K562 (cell line): ENCODE data around the gene TENM3. TPM values are rescaled to one million over a fixed set of nuclear protein-coding genes. Genes with fewer than 3 reads are reported as not detected.

Source experiments
- ATAC-seq: fragments of 200-7000 bp; cut with Tn5 transposase; 3 replicates; pipeline ENCODE4 v1.9.1; 2020; ENCODE audit warnings: moderate library complexity
- BruUV-seq: library from RNA; stranded (reverse); fragments of 400-500 nt; replicated peaks from 2 replicates; lab custom pipeline; 2021; lab: Mats Ljungman, UMichigan
- CTCF ChIA-PET: fragments of 300-600 bp; formaldehyde crosslinking; extraction: SDS; loops from one replicate; lab custom pipeline; 2021; ENCODE audit warnings: low intra/inter-chr PET ratio; lab: Yijun Ruan, JAX
- POLR2A ChIA-PET: fragments of 300-600, 350-650 bp; sonication (Branson Sonifier 250); formaldehyde crosslinking; extraction: SDS; loops from one replicate; lab custom pipeline; 2021; ENCODE audit warnings: antibody characterized with exemption, inconsistent platforms; lab: Yijun Ruan, JAX
- DNase-seq, 4 experiments: peaks; one replicate each; pipeline versions ENCODE4 v3.0.0 to v3.0.0-alpha.2; 2011 to 2018; ENCODE audit warnings: low spot score in 3 of 4, mixed read lengths in 3 of 4; ENCODE audit errors: extremely low read depth in 1 of 4
- FAIRE-seq: peaks from 2 replicates; lab custom pipeline; 2011; peaks lifted over from hg19 to GRCh38; lab: Jason Lieb, UNC
- H2AFZ ChIP-seq: 2 replicates; pipeline ENCODE4 v1.6.0; 2011; ENCODE audit warnings: low read depth, low read length, control low read depth, inconsistent platforms
- H3K27ac ChIP-seq: fragments of 200-600 bp; 3 replicates; pipeline ENCODE4 v1.8.0; 2011; ENCODE audit warnings: low read depth, mild to moderate bottlenecking, control low read depth, inconsistent platforms, low read length, moderate library complexity, mixed read lengths; ENCODE audit errors: extremely low read depth
- H3K27me3 ChIP-seq, 2 experiments: fragments of 300-600 bp in 1 of 2; 2 replicates in 1 of 2; 3 replicates in 1 of 2; pipeline versions ENCODE4 v1.6.0 to v1.8.0; 2011; ENCODE audit warnings: inconsistent platforms in 2 of 2, low read length in 2 of 2, mild to moderate bottlenecking in 1 of 2, mixed read lengths in 1 of 2, moderate library complexity in 1 of 2; ENCODE audit not compliant: control insufficient read depth in 2 of 2, insufficient read depth in 2 of 2
- H3K36me3 ChIP-seq: fragments of 300-600 bp; 3 replicates; pipeline ENCODE4 v1.8.0; 2011; ENCODE audit warnings: mild to moderate bottlenecking, low read length, inconsistent platforms; ENCODE audit not compliant: control insufficient read depth, insufficient read depth
- H3K4me1 ChIP-seq, 2 experiments: fragments of 200-600 bp in 1 of 2; replicated peaks in 1 of 2; 2 replicates in 1 of 2; 3 replicates in 1 of 2; pipeline versions ENCODE4 v1.5.1 to v1.8.0; 2011; ENCODE audit warnings: inconsistent platforms in 2 of 2, low read length in 2 of 2, mild to moderate bottlenecking in 1 of 2, mixed read lengths in 1 of 2, moderate library complexity in 1 of 2; ENCODE audit not compliant: control insufficient read depth in 2 of 2, insufficient read depth in 2 of 2
- H3K4me2 ChIP-seq: 2 replicates; pipeline ENCODE4 v1.6.1; 2011; ENCODE audit warnings: low read length, control low read depth, inconsistent platforms, mixed read lengths; ENCODE audit not compliant: insufficient read depth
- H3K4me3 ChIP-seq: fragments of 200-600 bp; sonication (generic), shearing (Covaris generic); 2 replicates; pipeline ENCODE4 v1.5.1; 2016; ENCODE audit warnings: control low read depth, inconsistent platforms
- H3K79me2 ChIP-seq: fragments of 200-600 bp; 3 replicates; pipeline ENCODE4 v1.8.0; 2011; ENCODE audit warnings: low read length, inconsistent platforms; ENCODE audit not compliant: control insufficient read depth, insufficient read depth
- H3K9ac ChIP-seq, 2 experiments: 2 replicates each; pipeline versions ENCODE4 v1.6.0 to v1.6.1; 2011; ENCODE audit warnings: low read depth in 2 of 2, low read length in 2 of 2, control low read depth in 1 of 2, inconsistent platforms in 1 of 2, mild to moderate bottlenecking in 1 of 2, mixed read lengths in 1 of 2; ENCODE audit not compliant: insufficient read depth in 1 of 2
- H3K9me1 ChIP-seq: one replicate; pipeline ENCODE4 v1.6.0; 2011; ENCODE audit warnings: inconsistent platforms, mild to moderate bottlenecking, low read length, moderate library complexity; ENCODE audit not compliant: control insufficient read depth, insufficient read depth
- H3K9me3 ChIP-seq: replicated peaks from 2 replicates; pipeline ENCODE4 v1.5.1; 2011; ENCODE audit warnings: low read depth, low read length, inconsistent platforms; ENCODE audit not compliant: control insufficient read depth, insufficient read depth
- H4K20me1 ChIP-seq: replicated peaks from 2 replicates; pipeline ENCODE4 v1.6.1; 2011; ENCODE audit warnings: low read length, inconsistent platforms, mixed read lengths; ENCODE audit not compliant: control insufficient read depth, insufficient read depth
- ADNP ChIP-seq: fragments of 200-800 bp; sonication (Bioruptor generic); IDR thresholded peaks from 2 replicates; pipeline ENCODE4 v1.6.1; 2016; ENCODE audit warnings: missing genetic modification characterization, missing compliant biosample characterization
- DNMT1 ChIP-seq: fragments of 450-650 bp; IDR thresholded peaks from 2 replicates; pipeline ENCODE4 v1.6.1; 2016; ENCODE audit warnings: antibody characterized with exemption, mild to moderate bottlenecking
- FUS ChIP-seq: fragments of 200-400 bp; formaldehyde crosslinking; optimal IDR thresholded peaks from 2 replicates; pipeline ENCODE3; 2017; ENCODE audit warnings: low read depth, low read length
- HDAC8 ChIP-seq: fragments of 450-650 bp; IDR thresholded peaks from 2 replicates; pipeline ENCODE4 v1.6.1; 2016; ENCODE audit warnings: mild to moderate bottlenecking, missing genetic modification characterization, moderate library complexity, missing compliant biosample characterization
- KLF1 ChIP-seq: fragments of 450-650 bp; IDR thresholded peaks from 2 replicates; pipeline ENCODE4 v1.6.1; 2016; ENCODE audit warnings: missing genetic modification characterization, missing compliant biosample characterization
- TRIM28 ChIP-seq: fragments of 450-650 bp; IDR thresholded peaks from 2 replicates; pipeline ENCODE4 v1.6.1; 2017
- ZNF175 ChIP-seq: fragments of 200-800 bp; sonication (Bioruptor generic); IDR thresholded peaks from 2 replicates; pipeline ENCODE4 v1.6.1; 2016; ENCODE audit warnings: low read depth, mild to moderate bottlenecking, missing genetic modification characterization, missing compliant biosample characterization
- ZNF347 ChIP-seq: fragments of 450-650 bp; formaldehyde crosslinking; IDR thresholded peaks from 2 replicates; pipeline ENCODE4 v1.4.0; 2020; ENCODE audit warnings: low read depth, mild to moderate bottlenecking, moderate library complexity
- ZNF707 ChIP-seq: fragments of 250-450 bp; sonication (Bioruptor Pico); conservative IDR thresholded peaks from 2 replicates; pipeline ENCODE4 v1.8.0; 2022; ENCODE audit warnings: inconsistent platforms, mild to moderate bottlenecking, moderate library complexity
- WGBS: fragments of 100-300 bp; shearing (Covaris generic); methylation state at CpG from one replicate; pipeline ENCODE4 v1.1.6; 2016; ENCODE audit warnings: low coverage, mixed read lengths; ENCODE audit not compliant: insufficient coverage; ENCODE audit errors: missing lambda C conversion rate; 5-methylcytosine and 5-hydroxymethylcytosine counted together
- in situ Hi-C: fragments of 300-500 bp; cut with MboI; formaldehyde crosslinking; loops from 4 replicates; pipeline ENCODE4 v1.15.0; 2018; ENCODE audit warnings: inconsistent platforms, mixed read lengths
- intact Hi-C: fragments of 100-400 bp; cut with micrococcal nuclease; formaldehyde crosslinking; loops from 2 replicates; pipeline ENCODE4 v1.14.2; 2022
- polyA plus RNA-seq, 8 experiments: library from polyadenylated mRNA; depleted of rRNA in 4 of 8; stranded (reverse) in 5 of 8; unstranded in 3 of 8; fragments of >200 nt; fragmentation: Nextera tagmentation in 2 of 8; fragmentation: Illumina TruSeq in 1 of 8; extraction: Ambion mirVana in 2 of 8; extraction: Trizol in 1 of 8; gene quantifications; 2 replicates each; pipeline versions ENCODE4 v1.2.1 to v1.2.3, GENCODE V29; 2011 to 2014; ENCODE audit warnings: inconsistent platforms in 1 of 8, missing spikeins in 1 of 8
- total RNA-seq, 7 experiments: library from RNA; depleted of rRNA in 6 of 7; stranded (reverse); fragments of >200 nt in 6 of 7; fragmentation: Illumina TruSeq in 2 of 7; extraction: Trizol in 2 of 7; gene quantifications; 2 replicates each; pipeline versions ENCODE4 v1.2.1 to v1.2.3, GENCODE V29; 2011 to 2021; ENCODE audit warnings: low replicate concordance in 1 of 7
- TF ChIP-seq, protein P1 (sequence below): fragments of 250-450 bp; sonication (Bioruptor Pico); IDR thresholded peaks from 2 replicates; pipeline ENCODE4 v1.4.0; 2020; ENCODE audit warnings: mild to moderate bottlenecking, moderate library complexity
- TF ChIP-seq, protein P2 (sequence below), 3 experiments: fragments of 200-800 bp in 1 of 3; fragments of 250-450 bp in 1 of 3; fragments of 450-650 bp in 1 of 3; sonication (Bioruptor Pico) in 1 of 3; sonication (Bioruptor generic) in 1 of 3; formaldehyde crosslinking in 1 of 3; IDR thresholded peaks; 2 replicates each; pipeline versions ENCODE4 v1.6.1 to v1.8.0; 2016 to 2022; ENCODE audit warnings: mild to moderate bottlenecking in 2 of 3, missing genetic modification characterization in 2 of 3, missing compliant biosample characterization in 1 of 3, moderate library complexity in 1 of 3
- TF ChIP-seq, protein P3 (sequence below): sonication (generic); formaldehyde crosslinking; IDR thresholded peaks from 2 replicates; pipeline ENCODE4 v1.8.1; 2023; ENCODE audit warnings: mild to moderate bottlenecking, missing genetic modification reagents

The TENM3 gene
- total and polyA plus RNA-seq, 9 of the 15 experiments (the other 6 are each of a cell fraction or from before 2014, with no cell fraction given), result 0.01 to 0.02 TPM; not detected in 7

DNA sequence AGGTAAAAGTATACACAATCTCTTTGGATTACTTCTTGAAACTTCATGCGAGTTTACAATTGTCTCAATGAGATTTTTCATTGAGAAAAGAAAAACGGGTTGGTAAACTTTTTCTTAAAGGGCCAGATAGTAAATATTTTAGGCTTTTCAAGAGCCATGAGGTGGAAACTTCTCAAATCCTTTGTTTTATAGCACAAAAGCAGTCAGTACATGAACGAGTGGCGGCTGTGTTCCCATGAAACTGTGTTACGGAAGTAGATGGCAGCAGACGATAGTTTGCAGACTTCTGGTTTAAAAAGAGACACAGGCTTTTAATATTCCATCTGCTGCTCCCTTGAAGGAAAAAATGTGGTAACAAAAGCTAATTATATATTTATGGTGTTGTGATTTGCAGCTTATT is 332.0 kb downstream of the TENM3 start (continued):
- no peak for TF ChIP-seq ZNF347
- no peak for TF ChIP-seq TRIM28
- TF ChIP-seq, protein P1, sequence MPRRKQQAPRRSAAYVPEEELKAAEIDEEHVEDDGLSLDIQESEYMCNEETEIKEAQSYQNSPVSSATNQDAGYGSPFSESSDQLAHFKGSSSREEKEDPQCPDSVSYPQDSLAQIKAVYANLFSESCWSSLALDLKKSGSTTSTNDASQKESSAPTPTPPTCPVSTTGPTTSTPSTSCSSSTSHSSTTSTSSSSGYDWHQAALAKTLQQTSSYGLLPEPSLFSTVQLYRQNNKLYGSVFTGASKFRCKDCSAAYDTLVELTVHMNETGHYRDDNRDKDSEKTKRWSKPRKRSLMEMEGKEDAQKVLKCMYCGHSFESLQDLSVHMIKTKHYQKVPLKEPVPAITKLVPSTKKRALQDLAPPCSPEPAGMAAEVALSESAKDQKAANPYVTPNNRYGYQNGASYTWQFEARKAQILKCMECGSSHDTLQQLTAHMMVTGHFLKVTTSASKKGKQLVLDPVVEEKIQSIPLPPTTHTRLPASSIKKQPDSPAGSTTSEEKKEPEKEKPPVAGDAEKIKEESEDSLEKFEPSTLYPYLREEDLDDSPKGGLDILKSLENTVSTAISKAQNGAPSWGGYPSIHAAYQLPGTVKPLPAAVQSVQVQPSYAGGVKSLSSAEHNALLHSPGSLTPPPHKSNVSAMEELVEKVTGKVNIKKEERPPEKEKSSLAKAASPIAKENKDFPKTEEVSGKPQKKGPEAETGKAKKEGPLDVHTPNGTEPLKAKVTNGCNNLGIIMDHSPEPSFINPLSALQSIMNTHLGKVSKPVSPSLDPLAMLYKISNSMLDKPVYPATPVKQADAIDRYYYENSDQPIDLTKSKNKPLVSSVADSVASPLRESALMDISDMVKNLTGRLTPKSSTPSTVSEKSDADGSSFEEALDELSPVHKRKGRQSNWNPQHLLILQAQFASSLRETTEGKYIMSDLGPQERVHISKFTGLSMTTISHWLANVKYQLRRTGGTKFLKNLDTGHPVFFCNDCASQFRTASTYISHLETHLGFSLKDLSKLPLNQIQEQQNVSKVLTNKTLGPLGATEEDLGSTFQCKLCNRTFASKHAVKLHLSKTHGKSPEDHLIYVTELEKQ (CRISPR knock-in tag), result no peak
- no peak for TF ChIP-seq ZNF175 (CRISPR knock-in tag)
- no peak for TF ChIP-seq ADNP (tag)

DNA sequence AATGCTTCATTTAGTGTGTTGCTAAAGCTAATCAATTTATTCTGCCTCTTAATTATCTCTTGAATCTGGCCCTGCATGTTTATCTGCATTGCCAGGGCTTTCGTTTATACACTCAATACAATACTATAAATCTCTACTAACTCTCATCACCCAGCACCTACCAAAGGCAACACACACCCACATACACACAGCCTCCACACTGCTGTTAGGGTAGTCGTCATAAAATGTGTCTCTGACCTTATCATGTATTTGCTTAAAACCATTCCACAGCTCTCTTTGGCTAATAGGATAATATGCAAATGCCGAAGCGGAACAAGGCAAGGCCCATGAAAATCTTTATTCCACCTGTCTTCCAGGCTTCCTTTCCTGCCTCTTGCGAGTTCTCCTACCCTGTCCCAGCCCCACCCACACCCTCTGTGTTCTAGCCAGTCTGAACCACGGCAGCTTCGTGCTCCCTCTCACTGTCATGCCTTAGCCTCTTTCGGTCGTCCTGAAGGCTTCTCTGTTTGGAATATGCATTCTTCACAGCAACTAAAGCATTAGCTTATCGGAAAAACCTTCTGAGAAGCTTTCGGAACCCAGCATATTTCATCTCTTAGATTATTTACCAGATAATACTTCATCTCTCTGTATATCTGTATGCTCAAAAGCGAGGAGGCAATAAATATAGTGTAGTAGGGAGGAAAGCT is 333.5 kb downstream of the TENM3 start:
- Histone ChIP-seq H3K79me2 (no peaks in the 10 kb centered on the region), H2AFZ (no peak overlapping the region), H3K9ac (no peak overlapping the region), H4K20me1 (no peaks in the 10 kb centered on the region), H3K36me3 (no peaks in the 10 kb centered on the region), H3K4me3 (no peak overlapping the region), H3K9me1 (no peaks in the 10 kb centered on the region), H3K4me2 (no peak overlapping the region), H3K4me1 (no peaks in the 10 kb centered on the region), H3K27me3 (no peaks in the 10 kb centered on the region), H3K9me3 (no peaks in the 10 kb centered on the region), H3K27ac (no peak overlapping the region)
- ChIA-PET POLR2A (no interaction called here), CTCF (no interaction called here)
- no TSS peak for BruUV-seq
- no peak for ATAC-seq
- in situ Hi-C loops, result no loop called here
- no peak for DNase-seq
- intact Hi-C loops, result no loop called here
- no peak for FAIRE-seq
- 0% methylated on average over 12 of the region's 12 CpGs for WGBS
- TF ChIP-seq DNMT1 (no peak), ZNF707 (CRISPR knock-in tag) (no peak), FUS (no peak), HDAC8 (tag) (no peak), KLF1 (tag) (no peak)
- TF ChIP-seq, protein P2, sequence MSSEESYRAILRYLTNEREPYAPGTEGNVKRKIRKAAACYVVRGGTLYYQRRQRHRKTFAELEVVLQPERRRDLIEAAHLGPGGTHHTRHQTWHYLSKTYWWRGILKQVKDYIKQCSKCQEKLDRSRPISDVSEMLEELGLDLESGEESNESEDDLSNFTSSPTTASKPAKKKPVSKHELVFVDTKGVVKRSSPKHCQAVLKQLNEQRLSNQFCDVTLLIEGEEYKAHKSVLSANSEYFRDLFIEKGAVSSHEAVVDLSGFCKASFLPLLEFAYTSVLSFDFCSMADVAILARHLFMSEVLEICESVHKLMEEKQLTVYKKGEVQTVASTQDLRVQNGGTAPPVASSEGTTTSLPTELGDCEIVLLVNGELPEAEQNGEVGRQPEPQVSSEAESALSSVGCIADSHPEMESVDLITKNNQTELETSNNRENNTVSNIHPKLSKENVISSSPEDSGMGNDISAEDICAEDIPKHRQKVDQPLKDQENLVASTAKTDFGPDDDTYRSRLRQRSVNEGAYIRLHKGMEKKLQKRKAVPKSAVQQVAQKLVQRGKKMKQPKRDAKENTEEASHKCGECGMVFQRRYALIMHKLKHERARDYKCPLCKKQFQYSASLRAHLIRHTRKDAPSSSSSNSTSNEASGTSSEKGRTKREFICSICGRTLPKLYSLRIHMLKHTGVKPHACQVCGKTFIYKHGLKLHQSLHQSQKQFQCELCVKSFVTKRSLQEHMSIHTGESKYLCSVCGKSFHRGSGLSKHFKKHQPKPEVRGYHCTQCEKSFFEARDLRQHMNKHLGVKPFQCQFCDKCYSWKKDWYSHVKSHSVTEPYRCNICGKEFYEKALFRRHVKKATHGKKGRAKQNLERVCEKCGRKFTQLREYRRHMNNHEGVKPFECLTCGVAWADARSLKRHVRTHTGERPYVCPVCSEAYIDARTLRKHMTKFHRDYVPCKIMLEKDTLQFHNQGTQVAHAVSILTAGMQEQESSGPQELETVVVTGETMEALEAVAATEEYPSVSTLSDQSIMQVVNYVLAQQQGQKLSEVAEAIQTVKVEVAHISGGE (CRISPR knock-in tag; IDR thresholded peaks at IDR 0.05), result no peak
- TF ChIP-seq, protein P3, sequence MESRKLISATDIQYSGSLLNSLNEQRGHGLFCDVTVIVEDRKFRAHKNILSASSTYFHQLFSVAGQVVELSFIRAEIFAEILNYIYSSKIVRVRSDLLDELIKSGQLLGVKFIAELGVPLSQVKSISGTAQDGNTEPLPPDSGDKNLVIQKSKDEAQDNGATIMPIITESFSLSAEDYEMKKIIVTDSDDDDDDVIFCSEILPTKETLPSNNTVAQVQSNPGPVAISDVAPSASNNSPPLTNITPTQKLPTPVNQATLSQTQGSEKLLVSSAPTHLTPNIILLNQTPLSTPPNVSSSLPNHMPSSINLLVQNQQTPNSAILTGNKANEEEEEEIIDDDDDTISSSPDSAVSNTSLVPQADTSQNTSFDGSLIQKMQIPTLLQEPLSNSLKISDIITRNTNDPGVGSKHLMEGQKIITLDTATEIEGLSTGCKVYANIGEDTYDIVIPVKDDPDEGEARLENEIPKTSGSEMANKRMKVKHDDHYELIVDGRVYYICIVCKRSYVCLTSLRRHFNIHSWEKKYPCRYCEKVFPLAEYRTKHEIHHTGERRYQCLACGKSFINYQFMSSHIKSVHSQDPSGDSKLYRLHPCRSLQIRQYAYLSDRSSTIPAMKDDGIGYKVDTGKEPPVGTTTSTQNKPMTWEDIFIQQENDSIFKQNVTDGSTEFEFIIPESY, result no peak
